GM18502 (cell line): ENCODE measurements around the gene USP35.

Source experiments
- ATAC-seq: cut with Tn5 transposase; IDR thresholded peaks from one replicate; pipeline ENCODE4 v1.9.1; 2021; ENCODE audit warnings: mild to moderate bottlenecking; ENCODE audit not compliant: unreplicated experiment, poor library complexity

Gene USP35

GRCh38 chr11:78188286-78189173 is at the start of gene USP35, which contains the start of gene KCTD21:
TSS of gene USP35 (plus strand) at chr11:78188919. CDS start at chr11:78196246, 7,327 bp downstream.
TSS of gene KCTD21 (minus strand) at chr11:78188626. CDS start at chr11:78174554, 14,072 bp downstream.
- ATAC-seq: peak; percentile 98

- peak; percentile 93 for ATAC-seq
Measured at GRCh38 chr11:78139422-78140391, 49.0 kb upstream of the USP35 start, which contains the start of gene ALG8. TSS of gene ALG8 (minus strand) at chr11:78139626. CDS start at chr11:78139588, 38 bp downstream.

- no peak for ATAC-seq
Measured at GRCh38 chr11:78140392-78141077, 48.2 kb upstream of the USP35 start.

GRCh38 chr11:78145511-78146025 is 43.2 kb upstream of the USP35 start:
- no peak for ATAC-seq

- no peak for ATAC-seq
Measured at GRCh38 chr11:78147807-78148206, 40.9 kb upstream of the USP35 start.

GRCh38 chr11:78149646-78150045 is 39.1 kb upstream of the USP35 start:
- ATAC-seq: no peak

- no peak for ATAC-seq
Measured at GRCh38 chr11:78150346-78150745, 38.4 kb upstream of the USP35 start.

- no peak for ATAC-seq
Measured at GRCh38 chr11:78150754-78151153, 38.0 kb upstream of the USP35 start.

- no peak for ATAC-seq
Measured at GRCh38 chr11:78151804-78152203, 36.9 kb upstream of the USP35 start.

- no peak for ATAC-seq
Measured at GRCh38 chr11:78156127-78156844, 32.4 kb upstream of the USP35 start.

GRCh38 chr11:78158987-78159652 is 29.6 kb upstream of the USP35 start:
- no peak for ATAC-seq

GRCh38 chr11:78160557-78160956 is 28.2 kb upstream of the USP35 start:
- ATAC-seq: no peak

GRCh38 chr11:78161346-78161745 is 27.4 kb upstream of the USP35 start:
- ATAC-seq: no peak

GRCh38 chr11:78161962-78162371 is 26.8 kb upstream of the USP35 start:
- no peak for ATAC-seq

- no peak for ATAC-seq
Measured at GRCh38 chr11:78163828-78164227, 24.9 kb upstream of the USP35 start.

GRCh38 chr11:78164471-78164870 is 24.2 kb upstream of the USP35 start:
- no peak for ATAC-seq

GRCh38 chr11:78166855-78167469 is 21.8 kb upstream of the USP35 start:
- no peak for ATAC-seq
